ENCODE data around the gene RANBP1. TPM values are rescaled to one million over a fixed set of nuclear protein-coding genes. Genes with fewer than 3 reads are reported as not detected.

Gene RANBP1
- total and polyA plus RNA-seq, 9 of the 15 experiments (the other 6 are each of a cell fraction or from before 2014, with no cell fraction given): 162 to 2,891 (median 1,289) TPM

GRCh38 chr22:20130319-20130718 is 14.4 kb downstream of the RANBP1 start (continued):
- TF ChIP-seq ZNF134 (CRISPR knock-in tag; conservative IDR thresholded peaks at IDR 0.05) (no peak), ZNF778 (CRISPR knock-in tag; IDR thresholded peaks at IDR 0.05) (no peak), FIP1L1 (IDR thresholded peaks at IDR 0.05; ENCODE audit: low read depth, low read length, poor library complexity, severe bottlenecking) (no peak), GTF2B (IDR thresholded peaks at IDR 0.05; ENCODE audit: extremely low read depth, insufficient read length) (no peak), CBFA2T2 (conservative IDR thresholded peaks at IDR 0.05) (no peak), ZNF431 (CRISPR knock-in tag; IDR thresholded peaks at IDR 0.05) (no peak), KLF1 (tag; IDR thresholded peaks at IDR 0.05) (no peak), LCOR (CRISPR knock-in tag; IDR thresholded peaks at IDR 0.05) (no peak), NCOA2 (IDR thresholded peaks at IDR 0.05; ENCODE audit: partially characterized antibody in 2 of 2) (no peak), FOXK1 (CRISPR knock-in tag; IDR thresholded peaks at IDR 0.05; ENCODE audit: borderline replicate concordance) (no peak), SRSF3 (IDR thresholded peaks at IDR 0.05; ENCODE audit: insufficient read depth, low read length) (0 out of 2 replicates have a peak, but pooled peaks have one; percentile 59), TAF15 (IDR thresholded peaks at IDR 0.05; ENCODE audit: low read depth, low read length) (no peak; the same call in 1 of the 2 replicates), ILF3 (IDR thresholded peaks at IDR 0.05; ENCODE audit: borderline replicate concordance) (no peak), C11orf30 (IDR thresholded peaks at IDR 0.05; ENCODE audit: low read depth) (no peak), RFX5 (IDR thresholded peaks at IDR 0.05; ENCODE audit: low read depth, low read length) (no peak), ZNF23 (CRISPR knock-in tag; IDR thresholded peaks at IDR 0.05) (no peak), ZNF699 (CRISPR knock-in tag; IDR thresholded peaks at IDR 0.05; ENCODE audit: insufficient replicate concordance) (peak; percentile 69), RHOXF2B (CRISPR knock-in tag; conservative IDR thresholded peaks at IDR 0.05) (peak; percentile 29; the same call in 1 of the 2 replicates), CAMTA2 (CRISPR knock-in tag; conservative IDR thresholded peaks at IDR 0.05) (0 out of 2 replicates have a peak, but pooled peaks have one; percentile 82), CHD2 (IDR thresholded peaks at IDR 0.05; ENCODE audit: low read depth, low read length) (no peak), EP300 (IDR thresholded peaks at IDR 0.05; ENCODE audit: low read length) (no peak), BHLHE40 (IDR thresholded peaks at IDR 0.05; ENCODE audit: low read length) (0 out of 2 replicates have a peak, but pooled peaks have one; percentile 18)
- TF ChIP-seq, protein P1, sequence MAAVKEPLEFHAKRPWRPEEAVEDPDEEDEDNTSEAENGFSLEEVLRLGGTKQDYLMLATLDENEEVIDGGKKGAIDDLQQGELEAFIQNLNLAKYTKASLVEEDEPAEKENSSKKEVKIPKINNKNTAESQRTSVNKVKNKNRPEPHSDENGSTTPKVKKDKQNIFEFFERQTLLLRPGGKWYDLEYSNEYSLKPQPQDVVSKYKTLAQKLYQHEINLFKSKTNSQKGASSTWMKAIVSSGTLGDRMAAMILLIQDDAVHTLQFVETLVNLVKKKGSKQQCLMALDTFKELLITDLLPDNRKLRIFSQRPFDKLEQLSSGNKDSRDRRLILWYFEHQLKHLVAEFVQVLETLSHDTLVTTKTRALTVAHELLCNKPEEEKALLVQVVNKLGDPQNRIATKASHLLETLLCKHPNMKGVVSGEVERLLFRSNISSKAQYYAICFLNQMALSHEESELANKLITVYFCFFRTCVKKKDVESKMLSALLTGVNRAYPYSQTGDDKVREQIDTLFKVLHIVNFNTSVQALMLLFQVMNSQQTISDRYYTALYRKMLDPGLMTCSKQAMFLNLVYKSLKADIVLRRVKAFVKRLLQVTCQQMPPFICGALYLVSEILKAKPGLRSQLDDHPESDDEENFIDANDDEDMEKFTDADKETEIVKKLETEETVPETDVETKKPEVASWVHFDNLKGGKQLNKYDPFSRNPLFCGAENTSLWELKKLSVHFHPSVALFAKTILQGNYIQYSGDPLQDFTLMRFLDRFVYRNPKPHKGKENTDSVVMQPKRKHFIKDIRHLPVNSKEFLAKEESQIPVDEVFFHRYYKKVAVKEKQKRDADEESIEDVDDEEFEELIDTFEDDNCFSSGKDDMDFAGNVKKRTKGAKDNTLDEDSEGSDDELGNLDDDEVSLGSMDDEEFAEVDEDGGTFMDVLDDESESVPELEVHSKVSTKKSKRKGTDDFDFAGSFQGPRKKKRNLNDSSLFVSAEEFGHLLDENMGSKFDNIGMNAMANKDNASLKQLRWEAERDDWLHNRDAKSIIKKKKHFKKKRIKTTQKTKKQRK (IDR thresholded peaks at IDR 0.05; ENCODE audit: borderline replicate concordance, low read depth, low read length): no peak
- TF ChIP-seq, protein P2, sequence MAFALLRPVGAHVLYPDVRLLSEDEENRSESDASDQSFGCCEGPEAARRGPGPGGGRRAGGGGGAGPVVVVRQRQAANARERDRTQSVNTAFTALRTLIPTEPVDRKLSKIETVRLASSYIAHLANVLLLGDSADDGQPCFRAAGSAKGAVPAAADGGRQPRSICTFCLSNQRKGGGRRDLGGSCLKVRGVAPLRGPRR (CRISPR knock-in tag; IDR thresholded peaks at IDR 0.05): no peak
- TF ChIP-seq, protein P3, sequence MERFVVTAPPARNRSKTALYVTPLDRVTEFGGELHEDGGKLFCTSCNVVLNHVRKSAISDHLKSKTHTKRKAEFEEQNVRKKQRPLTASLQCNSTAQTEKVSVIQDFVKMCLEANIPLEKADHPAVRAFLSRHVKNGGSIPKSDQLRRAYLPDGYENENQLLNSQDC (CRISPR knock-in tag; IDR thresholded peaks at IDR 0.05): 0 out of 2 replicates have a peak, but pooled peaks have one; percentile 67

Data from K562 (cell line).